Brain pericyte (primary cell): ENCODE data around the gene HDC.

ENCODE experiments used
- DNase-seq: peaks from one replicate; pipeline ENCODE4 v3.0.0-alpha.2; 2012; ENCODE audit warnings: low read depth, low spot score

Gene HDC, protein sequence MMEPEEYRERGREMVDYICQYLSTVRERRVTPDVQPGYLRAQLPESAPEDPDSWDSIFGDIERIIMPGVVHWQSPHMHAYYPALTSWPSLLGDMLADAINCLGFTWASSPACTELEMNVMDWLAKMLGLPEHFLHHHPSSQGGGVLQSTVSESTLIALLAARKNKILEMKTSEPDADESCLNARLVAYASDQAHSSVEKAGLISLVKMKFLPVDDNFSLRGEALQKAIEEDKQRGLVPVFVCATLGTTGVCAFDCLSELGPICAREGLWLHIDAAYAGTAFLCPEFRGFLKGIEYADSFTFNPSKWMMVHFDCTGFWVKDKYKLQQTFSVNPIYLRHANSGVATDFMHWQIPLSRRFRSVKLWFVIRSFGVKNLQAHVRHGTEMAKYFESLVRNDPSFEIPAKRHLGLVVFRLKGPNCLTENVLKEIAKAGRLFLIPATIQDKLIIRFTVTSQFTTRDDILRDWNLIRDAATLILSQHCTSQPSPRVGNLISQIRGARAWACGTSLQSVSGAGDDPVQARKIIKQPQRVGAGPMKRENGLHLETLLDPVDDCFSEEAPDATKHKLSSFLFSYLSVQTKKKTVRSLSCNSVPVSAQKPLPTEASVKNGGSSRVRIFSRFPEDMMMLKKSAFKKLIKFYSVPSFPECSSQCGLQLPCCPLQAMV

DNA sequence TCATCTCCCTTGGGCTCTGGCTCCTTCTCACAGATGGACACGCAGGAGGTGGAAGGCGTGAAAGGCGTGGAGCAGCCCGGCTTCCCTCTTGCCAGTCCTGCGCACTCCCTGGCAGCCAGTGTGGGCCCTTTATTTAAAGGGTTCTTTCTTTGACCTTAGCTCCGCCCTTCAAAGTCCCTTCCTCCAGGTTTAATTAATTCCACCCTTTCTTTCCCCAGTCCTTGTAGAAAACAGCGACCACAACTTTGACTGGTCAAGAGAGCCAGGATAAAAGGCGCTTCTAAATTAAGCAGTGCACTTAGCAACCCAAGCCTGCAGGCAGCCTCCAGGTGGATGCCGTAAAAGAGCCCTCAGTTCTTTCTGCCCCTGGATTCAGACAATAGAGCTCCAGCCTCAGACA lies at the start of gene HDC:
Gene HDC, minus strand, starts transcription at position 107 of the 400 bp plus-strand sequence. Its CDS starts 103 bp downstream, at position 4.
- no peak for DNase-seq

DNA sequence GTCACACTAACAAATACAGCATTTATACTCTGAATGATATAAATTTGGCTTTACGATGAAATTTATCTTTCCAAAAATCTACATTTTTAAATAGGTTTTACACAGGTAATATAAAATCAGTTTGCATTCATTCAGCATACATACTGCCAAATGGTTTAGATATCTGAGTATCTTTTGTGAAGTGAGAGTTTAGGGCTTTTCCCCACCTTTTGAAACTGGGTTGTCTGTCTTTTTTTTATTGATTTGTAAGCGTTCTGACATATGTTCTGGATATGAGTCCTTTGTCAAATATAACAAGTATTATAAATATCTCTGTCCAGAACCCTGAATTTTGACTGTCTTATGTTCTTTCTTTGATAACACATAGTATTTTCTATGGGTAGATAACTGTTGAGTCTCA lies 47.1 kb upstream of the HDC start:
- no peak for DNase-seq

DNA sequence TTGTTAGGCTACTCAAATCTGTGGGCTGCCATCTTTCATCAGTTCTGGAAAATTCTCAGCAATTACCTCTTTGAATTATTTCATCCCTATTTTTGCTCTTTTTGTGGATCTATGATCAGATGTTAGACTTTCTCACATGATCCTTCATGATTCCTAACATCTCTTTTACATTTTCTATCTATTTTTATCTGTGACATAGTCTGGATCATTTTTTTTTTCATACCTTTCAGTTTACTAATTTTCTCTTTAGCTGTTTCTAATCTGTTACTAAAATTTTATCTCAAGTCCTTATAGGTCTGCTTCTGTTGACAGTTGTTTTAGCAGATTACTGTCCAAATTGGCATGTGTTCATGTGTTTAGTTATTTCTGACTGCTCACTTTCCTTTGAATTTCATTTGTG lies 42.3 kb upstream of the HDC start:
- DNase-seq: no peak

DNA sequence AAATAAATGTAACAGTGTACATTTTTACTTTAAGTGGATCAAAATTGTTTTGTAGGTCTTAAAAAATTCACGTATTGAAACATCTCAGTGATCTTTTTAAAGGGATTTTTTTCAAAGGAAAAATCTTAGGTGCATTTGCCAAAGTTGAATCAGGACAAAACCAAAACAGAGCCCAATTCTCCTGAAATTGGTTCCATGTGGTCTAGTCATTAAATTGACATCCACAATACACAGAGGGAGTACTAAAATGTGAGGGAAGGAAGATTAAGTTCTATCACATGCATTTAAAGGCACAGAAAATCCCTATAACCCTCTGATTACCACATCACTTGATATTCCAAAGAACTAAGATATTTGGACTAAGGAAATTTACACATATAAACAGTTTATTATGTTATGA lies 39.3 kb upstream of the HDC start:
- DNase-seq: no peak

DNA sequence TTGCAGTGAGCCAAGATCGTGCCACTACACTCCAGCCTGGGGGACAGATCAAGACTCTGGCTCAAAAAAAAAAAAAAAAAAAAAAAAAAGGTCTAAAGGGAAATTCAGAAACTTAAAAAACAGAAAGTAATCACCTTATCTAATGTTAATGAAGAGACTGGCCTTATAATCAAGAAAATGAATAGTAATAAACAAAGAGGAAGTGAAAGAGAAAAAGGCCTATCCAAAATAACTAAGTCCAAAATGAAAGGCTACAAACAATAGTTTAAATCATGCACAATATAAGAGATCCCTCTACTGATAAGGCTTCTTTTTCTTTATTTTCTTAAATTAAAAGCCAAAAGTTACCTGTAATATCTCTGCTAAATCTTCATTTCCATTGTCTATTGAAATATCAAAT lies 37.1 kb upstream of the HDC start:
- no peak for DNase-seq

DNA sequence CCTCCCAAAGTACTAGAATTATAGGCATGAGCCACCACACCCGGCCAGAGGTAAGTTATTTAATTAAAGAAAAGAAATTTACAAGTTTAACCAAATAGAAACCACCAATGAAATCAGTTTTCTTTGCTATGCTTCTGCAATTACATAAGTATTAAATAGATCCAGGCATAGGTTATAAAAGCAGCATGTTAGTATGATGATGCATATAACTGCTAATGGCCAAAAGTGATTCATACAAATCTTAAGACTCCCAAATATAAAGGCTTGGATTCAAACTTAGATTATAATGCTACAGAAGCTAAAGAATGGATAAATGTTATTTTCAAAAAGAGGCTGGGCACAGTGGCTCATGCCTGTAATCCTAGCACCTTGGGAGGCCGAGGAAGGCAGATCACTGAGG lies 32.8 kb upstream of the HDC start:
- no peak for DNase-seq

DNA sequence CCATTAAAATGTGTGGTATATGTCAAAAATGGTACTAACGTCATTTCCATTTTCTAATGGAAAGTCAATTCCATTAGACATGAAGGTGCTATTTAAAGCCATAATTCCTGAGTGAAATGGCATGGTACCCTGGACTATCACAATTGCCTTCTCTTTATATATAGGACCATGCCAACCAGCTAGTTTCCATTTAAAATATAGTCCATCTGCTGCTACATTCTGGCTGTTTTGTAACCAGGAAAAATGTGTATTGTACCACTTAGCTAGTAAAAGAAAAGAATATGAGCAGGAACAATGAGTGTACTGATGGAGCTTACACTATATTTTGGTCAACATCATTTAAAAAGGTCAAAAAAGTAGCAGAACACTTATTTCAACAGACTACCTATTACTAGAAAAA lies 30.4 kb upstream of the HDC start:
- DNase-seq: no peak

DNA sequence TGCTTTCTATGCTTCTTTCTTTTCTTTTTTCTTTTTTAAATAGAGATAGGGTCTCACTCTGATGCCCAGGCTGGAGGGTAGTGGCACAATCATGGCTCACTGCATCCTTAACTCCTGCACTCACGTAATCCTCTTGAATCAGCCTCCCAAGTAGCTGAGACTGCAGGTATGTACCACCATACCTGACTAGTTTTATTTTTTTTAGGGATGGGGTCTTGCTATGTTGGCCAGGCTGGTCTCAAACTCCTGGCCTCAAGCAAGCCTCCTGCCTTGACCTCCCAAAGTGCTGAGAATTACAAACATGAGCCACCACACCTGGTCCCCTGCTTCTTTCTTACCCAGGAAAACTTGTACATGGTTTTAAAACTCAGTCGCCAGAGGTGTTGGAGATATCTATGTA lies 24.2 kb upstream of the HDC start:
- DNase-seq: no peak

DNA sequence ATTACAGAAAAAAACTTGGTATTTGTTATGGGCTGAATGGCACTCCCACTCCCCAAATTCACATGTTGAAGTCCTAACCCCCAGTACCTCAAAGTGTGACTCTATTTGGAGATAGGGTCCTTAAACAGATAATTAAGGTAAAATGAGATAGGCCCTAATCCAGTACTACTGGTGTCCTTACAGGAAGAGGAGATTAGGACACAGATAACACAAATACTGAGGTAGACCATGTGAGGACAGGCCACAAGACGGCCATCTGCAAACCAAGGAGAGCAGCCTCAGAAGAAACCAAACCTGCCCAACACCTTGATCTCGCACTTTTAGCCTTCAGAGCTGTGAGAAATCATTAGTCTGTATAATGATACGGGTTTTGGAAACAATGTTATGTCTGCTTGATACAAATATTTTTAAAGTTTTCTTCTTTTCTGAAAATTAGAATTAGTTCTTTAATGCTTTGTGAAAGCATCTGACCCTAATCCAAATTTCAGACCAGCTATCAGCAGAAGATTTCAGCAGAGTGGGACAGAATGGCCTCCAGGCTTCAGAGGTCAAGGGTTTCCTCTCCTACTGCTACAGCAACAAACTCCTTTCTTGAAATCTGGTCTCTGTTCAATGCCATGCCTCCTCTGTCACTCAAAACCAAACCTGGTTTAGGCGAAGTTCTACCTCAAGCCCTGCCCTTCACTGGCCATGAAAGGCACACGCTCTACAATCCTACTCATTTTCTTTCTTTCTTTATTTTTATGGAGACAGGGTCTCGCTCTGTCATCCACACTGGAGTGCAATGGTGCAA lies 22.0 kb upstream of the HDC start:
- DNase-seq: no peak

DNA sequence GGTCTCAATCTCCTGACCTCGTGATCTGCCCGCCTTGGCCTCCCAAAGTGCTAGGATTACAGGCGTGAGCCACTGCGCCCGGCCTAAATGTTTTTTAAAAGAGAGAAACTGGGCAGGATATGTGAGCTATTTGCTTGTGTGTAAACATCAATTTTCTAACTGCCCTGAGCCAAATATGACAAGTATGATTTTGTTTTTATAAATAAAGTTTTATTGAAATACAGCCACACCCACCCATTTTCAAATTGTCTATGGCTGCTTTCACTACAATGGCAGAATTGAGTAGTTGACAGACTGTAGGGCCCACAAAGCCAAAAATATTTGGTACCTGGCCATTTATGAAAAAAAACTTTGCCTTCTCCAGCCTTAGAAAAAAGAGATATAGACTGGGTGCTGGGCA lies 15.9 kb upstream of the HDC start:
- no peak for DNase-seq

DNA sequence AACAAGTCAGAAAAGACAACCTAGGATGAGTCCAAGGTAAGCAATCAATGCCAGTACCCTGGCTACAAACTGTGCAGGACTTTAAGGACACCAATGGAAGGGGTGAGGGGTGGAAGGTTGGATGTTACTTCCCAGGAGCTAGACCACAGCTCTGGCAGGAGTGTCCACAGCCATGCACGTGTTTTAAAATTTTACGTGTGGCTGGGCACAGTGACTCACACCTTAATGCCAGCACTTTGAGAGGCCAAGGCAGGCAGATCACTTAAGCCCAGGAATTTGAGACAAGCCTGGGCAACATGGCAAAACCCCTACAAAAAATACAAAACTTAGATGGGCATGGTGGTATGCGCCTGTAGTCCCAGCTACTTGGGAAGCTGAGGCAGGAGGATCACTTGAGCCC lies 14.7 kb upstream of the HDC start:
- DNase-seq: no peak

DNA sequence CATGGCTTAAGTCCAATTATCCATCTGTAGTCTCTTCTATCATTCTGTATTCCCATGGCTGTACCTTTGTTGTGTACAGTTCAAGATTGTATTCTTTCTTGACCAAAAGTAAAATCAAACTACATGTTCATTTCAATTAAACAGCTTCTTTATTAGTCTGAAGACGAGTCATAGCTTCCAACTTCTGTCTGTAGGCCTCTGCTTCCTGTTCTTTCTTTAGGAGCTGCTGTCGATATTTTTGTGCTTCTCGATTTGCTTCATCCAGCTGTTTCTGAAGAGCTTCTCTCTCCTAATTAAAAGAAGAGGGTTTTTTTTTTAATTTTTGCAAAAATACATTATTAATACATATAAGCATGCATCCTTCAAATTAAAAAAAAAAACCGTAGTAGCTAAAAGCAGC lies 13.0 kb upstream of the HDC start:
- no peak for DNase-seq

DNA sequence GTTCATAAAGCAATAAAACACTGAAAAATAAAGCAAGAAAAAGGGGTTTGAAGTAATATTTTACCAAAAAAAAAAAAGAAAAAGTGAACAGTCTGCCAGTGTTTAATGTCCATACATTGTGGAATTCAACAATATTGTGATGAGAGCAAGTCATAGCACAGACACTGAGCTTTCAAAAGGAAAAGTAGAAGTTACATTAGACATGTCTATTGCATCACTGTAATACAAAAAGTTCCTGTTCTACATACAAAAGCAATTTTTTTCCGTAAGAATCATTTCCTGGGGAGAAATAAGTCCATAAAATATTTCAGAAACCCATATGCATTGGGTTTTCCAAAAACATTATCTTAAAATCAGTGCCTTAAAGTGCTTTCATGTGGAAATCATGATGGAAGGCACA lies 11.8 kb upstream of the HDC start:
- no peak for DNase-seq

DNA sequence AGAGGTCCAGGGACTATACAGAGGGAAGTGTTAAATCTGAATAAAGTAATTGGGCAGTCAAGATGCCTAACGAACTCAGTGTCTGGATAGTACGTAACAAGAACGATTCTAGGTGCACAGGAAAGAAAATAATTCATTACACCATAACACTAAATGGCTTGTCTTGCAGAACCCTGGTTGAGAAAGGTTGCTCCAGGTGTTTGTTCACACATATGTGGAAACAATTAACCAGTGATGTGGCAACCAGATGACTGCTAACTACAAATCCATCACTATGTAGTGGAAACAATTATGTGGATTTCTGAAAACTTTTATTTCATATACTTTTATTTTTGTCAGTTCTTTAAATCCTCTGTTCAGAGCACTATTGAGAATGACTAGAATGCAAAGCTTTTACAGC lies 10.4 kb upstream of the HDC start:
- no peak for DNase-seq

DNA sequence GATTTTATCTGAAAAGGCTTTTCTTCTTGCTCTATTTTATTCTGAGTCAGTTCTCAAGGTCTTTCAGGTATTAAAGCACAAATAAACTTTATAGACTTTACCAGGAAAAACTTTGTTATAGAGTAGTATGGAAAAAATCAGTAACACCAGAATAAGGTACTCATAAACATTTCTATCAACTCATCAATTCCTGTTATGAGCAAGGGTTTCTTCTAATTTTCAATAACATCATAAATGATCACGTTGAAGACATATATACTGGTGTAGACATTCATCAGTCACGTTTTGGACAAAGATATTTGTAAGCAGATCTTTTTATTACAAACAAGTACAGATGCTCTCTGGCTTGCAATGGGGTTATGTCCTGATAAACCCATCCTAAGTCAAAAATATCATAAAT lies 9.6 kb upstream of the HDC start:
- DNase-seq: no peak

DNA sequence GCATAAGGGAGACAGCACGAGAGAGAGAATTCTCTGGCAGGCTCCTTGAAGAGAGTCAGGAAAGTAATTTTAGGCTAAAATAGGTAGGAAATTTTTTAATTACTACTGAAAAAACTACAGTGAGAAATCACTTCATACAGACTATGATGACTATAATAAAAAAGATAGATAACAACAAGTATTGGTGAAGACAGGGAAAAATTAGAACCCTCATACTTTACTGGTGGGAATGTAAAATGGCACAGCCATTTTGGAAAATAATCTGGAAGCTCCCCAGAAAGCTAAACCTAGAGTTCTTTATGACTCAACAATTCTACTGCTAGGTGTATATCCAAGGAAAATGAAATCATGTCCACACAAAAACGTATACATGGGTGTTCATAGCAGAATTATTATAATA lies 2.1 kb upstream of the HDC start:
- DNase-seq: no peak

DNA sequence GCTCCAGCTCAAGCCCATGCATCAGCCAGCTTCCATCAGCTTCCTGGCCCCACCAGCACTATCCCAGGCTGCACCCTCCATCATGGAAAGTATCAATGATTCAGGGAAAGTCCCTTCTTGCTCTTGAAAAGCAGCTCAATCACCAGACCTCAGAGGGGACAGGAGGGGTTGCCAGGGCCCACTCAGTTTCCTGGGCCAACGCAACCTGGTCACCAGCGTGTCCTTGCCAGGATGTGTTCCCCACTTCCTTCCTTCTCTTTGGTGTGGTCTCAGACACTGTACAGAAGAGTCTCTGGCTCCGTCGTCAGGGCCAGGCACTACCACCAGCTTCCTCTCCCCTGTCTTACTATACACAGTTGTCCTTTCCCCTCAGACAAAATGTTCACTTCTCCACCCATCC lies 3.0 kb downstream of the HDC start:
- DNase-seq: no peak

DNA sequence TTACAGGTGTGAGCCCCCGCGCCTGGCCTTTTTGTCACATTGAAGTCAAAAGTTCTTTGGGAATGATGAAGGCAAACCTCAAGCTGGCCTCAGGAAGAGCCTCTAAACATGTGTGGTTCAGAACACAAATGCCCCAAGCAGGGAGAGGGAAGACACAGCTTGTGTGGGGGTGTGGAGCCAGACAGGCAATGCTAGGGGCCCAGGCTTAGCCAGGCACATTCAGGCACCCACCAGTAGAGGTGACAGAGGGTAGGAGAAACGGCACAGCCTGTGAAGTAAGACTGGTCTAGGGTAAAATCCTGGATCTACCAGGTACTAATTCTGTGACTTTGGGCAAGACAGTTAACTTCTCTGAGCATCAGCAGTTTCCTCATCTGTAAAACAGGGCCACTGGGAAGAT lies 3.5 kb downstream of the HDC start:
- DNase-seq: no peak

DNA sequence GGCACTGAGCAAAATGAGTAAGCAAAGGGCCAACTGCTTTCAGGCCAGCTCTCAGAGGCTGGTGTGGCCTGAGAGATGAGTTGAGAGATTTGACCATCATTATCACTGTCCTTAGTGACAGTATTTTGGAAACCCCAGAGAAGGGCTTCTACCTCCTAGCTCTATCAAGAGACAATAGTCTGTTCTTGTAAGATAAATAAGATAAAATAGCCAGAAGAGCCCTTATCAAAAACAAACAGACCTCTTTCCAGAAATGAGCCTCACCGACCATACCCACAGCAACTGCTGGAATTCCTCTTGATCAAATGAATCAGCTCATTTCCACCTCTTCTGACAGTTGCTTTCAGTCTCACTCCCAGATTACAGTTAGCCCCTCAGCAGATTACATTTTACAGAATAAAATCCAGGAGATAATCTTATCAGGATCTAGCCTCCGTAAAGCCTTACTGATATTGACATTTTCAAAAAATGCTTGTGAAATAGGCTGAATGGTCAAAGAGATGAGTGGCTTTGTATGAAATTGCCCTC lies 4.5 kb downstream of the HDC start:
- no peak for DNase-seq

DNA sequence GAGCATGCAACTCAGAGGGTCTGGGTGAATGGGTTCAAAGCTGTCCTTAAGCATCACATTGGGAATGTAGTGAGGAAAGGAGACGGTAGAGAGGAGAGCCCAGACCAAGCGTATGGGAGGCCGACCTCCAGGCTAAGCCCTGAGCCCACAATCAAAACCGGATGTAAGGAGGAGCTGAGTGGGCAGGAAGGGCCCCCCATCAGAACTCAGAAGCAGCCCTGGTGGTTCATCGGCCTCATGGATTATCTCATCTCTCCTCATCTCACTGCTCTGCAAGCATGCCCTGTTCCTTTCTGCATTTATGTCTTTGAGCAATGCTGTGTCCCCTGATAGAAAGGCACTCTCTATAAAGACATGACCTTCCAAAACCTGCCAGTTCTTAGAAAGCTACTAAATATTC lies 6.2 kb downstream of the HDC start:
- DNase-seq: no peak

DNA sequence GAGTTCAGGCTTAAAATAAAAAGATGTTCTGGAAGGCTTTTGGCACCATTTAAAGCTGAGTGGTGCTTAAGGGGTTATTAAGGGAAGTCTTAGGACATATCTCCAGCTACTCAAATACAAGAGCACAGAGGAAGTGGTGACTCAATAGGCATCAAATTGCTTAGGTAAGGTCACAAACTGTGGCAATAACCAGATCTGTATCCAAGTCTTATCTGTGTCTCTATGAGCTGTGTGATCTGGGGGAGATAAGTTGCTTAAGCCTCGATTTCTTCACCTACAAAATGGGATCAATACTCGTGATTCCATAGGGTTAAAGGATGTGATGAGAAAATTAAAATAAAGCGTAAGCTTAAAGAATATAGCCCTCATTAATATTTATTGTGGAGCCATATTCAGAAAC lies 7.6 kb downstream of the HDC start:
- no peak for DNase-seq

DNA sequence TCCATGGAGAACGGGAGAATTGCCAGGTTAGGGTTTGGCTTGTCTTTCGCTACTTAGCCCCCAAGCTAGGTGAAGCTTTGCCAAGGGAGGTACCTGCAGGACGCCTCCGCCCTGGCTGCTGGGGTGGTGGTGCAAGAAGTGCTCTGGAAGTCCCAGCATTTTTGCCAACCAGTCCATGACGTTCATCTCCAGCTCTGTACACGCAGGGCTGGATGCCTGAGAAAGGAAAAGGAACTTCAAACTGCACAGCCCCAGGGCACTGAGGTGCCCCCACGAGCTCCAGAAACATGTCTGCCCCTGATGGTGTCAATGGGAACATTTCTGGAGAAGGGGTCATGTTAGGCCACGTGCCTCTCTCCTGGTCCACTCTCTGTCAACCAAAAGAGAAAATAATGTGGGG lies 8.2 kb downstream of the HDC start:
- DNase-seq: no peak
